HL-60 (cell line): ENCODE results near the gene ACTL10.

Source experiments
- DNase-seq, 2 experiments: peaks; one replicate each; pipeline ENCODE4 v3.0.0-alpha.2; 2010 to 2020; ENCODE audit warnings: low read depth in 1 of 2, low spot score in 1 of 2
- H3K27ac ChIP-seq: fragments of 250-450 bp; sonication (Bioruptor Pico); replicated peaks from 2 replicates; pipeline ENCODE4 v1.5.1; 2020; ENCODE audit warnings: mild to moderate bottlenecking, moderate library complexity
- H3K27me3 ChIP-seq: fragments of 250-450 bp; sonication (Bioruptor Pico); 2 replicates; pipeline ENCODE4 v1.5.1; 2021; ENCODE audit warnings: mild to moderate bottlenecking, moderate library complexity; ENCODE audit not compliant: insufficient read depth, poor library complexity, severe bottlenecking
- H3K4me3 ChIP-seq: replicated peaks from 2 replicates; pipeline ENCODE4 v1.5.1; 2011; ENCODE audit warnings: mild to moderate bottlenecking, control low read depth, low read length; ENCODE audit not compliant: insufficient read depth
- GABPA ChIP-seq: IDR thresholded peaks from 2 replicates; pipeline ENCODE4 v1.6.1; 2012; ENCODE audit warnings: low read depth
- POLR2AphosphoS5 ChIP-seq: IDR thresholded peaks from 2 replicates; pipeline ENCODE4 v1.6.1; 2012; ENCODE audit warnings: low read depth
- SPI1 ChIP-seq: IDR thresholded peaks from 2 replicates; pipeline ENCODE4 v1.6.1; 2012; ENCODE audit warnings: low read depth, mild to moderate bottlenecking, borderline replicate concordance
- TF ChIP-seq, protein P1 (sequence below): IDR thresholded peaks from one replicate; pipeline ENCODE4 v1.5.1; 2011; ENCODE audit warnings: low read length, control low read depth, inconsistent platforms; ENCODE audit not compliant: insufficient read depth
- TF ChIP-seq, protein P2 (sequence below): IDR thresholded peaks from 2 replicates; pipeline ENCODE4 v1.6.1; 2012; ENCODE audit warnings: low read depth; ENCODE audit not compliant: insufficient replicate concordance

The ACTL10 gene

DNA sequence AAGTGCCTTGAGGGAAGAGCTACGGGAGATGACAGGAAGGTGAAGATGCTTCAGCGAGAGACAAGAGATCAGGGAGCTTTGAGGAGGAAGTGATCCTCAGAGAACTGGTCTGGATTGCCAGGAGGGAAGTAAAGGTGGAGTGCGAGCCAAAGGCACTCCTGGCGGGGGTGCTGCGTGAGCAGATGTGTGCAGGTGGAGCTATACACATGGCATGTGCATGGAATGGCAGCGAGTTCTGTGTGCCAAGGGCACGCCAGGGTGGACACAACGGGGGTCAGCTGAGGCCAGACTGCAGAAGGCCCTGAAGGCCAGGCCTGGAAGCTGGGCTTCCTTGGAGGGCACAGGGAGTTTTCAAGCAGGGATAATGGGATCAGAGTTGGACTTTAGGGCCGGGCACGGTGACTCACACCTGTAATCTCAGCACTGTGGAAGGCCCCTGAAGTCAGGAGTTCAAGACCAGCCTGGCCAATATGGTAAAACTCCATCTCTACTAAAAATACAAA, 47.2 kb downstream of the ACTL10 start:
- Histone ChIP-seq H3K27me3 (no peaks in the 10 kb centered on the region), H3K27ac (no peak overlapping the region), H3K4me3 (no peak overlapping the region)
- DNase-seq, result no peak
- no peak for TF ChIP-seq GABPA
- no peak for TF ChIP-seq SPI1
- TF ChIP-seq, protein P1, sequence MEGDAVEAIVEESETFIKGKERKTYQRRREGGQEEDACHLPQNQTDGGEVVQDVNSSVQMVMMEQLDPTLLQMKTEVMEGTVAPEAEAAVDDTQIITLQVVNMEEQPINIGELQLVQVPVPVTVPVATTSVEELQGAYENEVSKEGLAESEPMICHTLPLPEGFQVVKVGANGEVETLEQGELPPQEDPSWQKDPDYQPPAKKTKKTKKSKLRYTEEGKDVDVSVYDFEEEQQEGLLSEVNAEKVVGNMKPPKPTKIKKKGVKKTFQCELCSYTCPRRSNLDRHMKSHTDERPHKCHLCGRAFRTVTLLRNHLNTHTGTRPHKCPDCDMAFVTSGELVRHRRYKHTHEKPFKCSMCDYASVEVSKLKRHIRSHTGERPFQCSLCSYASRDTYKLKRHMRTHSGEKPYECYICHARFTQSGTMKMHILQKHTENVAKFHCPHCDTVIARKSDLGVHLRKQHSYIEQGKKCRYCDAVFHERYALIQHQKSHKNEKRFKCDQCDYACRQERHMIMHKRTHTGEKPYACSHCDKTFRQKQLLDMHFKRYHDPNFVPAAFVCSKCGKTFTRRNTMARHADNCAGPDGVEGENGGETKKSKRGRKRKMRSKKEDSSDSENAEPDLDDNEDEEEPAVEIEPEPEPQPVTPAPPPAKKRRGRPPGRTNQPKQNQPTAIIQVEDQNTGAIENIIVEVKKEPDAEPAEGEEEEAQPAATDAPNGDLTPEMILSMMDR, result no peak
- TF ChIP-seq POLR2AphosphoS5, result no peak
- TF ChIP-seq, protein P2, sequence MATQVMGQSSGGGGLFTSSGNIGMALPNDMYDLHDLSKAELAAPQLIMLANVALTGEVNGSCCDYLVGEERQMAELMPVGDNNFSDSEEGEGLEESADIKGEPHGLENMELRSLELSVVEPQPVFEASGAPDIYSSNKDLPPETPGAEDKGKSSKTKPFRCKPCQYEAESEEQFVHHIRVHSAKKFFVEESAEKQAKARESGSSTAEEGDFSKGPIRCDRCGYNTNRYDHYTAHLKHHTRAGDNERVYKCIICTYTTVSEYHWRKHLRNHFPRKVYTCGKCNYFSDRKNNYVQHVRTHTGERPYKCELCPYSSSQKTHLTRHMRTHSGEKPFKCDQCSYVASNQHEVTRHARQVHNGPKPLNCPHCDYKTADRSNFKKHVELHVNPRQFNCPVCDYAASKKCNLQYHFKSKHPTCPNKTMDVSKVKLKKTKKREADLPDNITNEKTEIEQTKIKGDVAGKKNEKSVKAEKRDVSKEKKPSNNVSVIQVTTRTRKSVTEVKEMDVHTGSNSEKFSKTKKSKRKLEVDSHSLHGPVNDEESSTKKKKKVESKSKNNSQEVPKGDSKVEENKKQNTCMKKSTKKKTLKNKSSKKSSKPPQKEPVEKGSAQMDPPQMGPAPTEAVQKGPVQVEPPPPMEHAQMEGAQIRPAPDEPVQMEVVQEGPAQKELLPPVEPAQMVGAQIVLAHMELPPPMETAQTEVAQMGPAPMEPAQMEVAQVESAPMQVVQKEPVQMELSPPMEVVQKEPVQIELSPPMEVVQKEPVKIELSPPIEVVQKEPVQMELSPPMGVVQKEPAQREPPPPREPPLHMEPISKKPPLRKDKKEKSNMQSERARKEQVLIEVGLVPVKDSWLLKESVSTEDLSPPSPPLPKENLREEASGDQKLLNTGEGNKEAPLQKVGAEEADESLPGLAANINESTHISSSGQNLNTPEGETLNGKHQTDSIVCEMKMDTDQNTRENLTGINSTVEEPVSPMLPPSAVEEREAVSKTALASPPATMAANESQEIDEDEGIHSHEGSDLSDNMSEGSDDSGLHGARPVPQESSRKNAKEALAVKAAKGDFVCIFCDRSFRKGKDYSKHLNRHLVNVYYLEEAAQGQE, result no peak

DNA sequence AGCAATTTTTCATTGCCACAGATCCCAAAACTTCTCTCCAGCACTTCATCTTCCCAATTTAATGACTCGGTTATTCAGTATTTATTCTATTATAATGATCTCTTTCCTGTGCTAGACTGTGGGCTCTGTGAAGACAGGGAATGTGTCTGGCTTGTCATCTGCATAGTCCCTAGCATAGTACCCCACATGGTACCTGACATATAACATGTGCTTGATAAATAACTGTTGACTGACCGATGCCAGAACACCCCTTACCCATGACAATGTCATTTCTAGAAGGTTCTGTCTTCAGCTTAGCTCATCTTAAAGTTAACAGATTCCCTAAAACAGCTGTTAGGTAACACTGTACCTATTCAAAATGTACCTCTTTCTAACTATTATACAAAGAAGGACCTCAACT, 49.8 kb downstream of the ACTL10 start:
- no peaks in the 10 kb centered on the region for H3K27me3 ChIP-seq
- no peak overlapping the region for H3K27ac ChIP-seq
- no peak for DNase-seq
- H3K4me3 ChIP-seq, result no peak overlapping the region
- TF ChIP-seq GABPA (no peak), SPI1 (no peak), POLR2AphosphoS5 (no peak)
- TF ChIP-seq, protein P2, result no peak
- TF ChIP-seq, protein P1, result no peak
